Measurements from ENCODE around the gene COMMD3. TPM values are rescaled to one million over a fixed set of nuclear protein-coding genes. Genes with fewer than 3 reads are reported as not detected.

The COMMD3 gene
- total and polyA plus RNA-seq, 2 of the 8 experiments (the other 6 are each of a cell fraction or from before 2014, with no cell fraction given), result 2.3 to 2.7 TPM

GRCh38 chr10:22325272-22326144 lies 9.3 kb downstream of the COMMD3 start (continued):
- TF ChIP-seq CBX5 (IDR thresholded peaks at IDR 0.05; ENCODE audit: low read depth, low read length) (no peak), SP4 (IDR thresholded peaks at IDR 0.05; ENCODE audit: low read length) (no peak), BRCA1 (IDR thresholded peaks at IDR 0.05; ENCODE audit: low read depth, low read length) (no peak), GABPA (IDR thresholded peaks at IDR 0.05; ENCODE audit: borderline replicate concordance, insufficient read depth, low read length) (peak; percentile 61; the same call in 1 of the 2 replicates), HDAC2 (IDR thresholded peaks at IDR 0.05; ENCODE audit: borderline replicate concordance in 1 of 2, low read depth in 2 of 2, low read length in 2 of 2) (peak; percentile 67 to 83; a peak in 1 of 4 replicates), SIN3A (conservative IDR thresholded peaks at IDR 0.05 in 1 of 2, IDR thresholded peaks at IDR 0.05 in 1 of 2; ENCODE audit: low read depth in 1 of 2, low read length in 2 of 2) (peak; percentile 67 to 77; a peak in 1 of 4 replicates), USF2 (IDR thresholded peaks at IDR 0.05; ENCODE audit: low read length) (no peak), CBX8 (IDR thresholded peaks at IDR 0.05; ENCODE audit: borderline replicate concordance, low read depth, low read length) (no peak), YY1 (IDR thresholded peaks at IDR 0.05; ENCODE audit: low read depth, low read length) (no peak), POU5F1 (IDR thresholded peaks at IDR 0.05; ENCODE audit: low read depth, low read length) (no peak), RAD21 (IDR thresholded peaks at IDR 0.05 in 1 of 2, conservative IDR thresholded peaks at IDR 0.05 in 1 of 2; ENCODE audit: low read depth in 2 of 2, low read length in 2 of 2) (peak; percentile 8 to 12; a peak in 2 of 4 replicates), CHD2 (IDR thresholded peaks at IDR 0.05; ENCODE audit: low read length) (no peak), EZH2 (IDR thresholded peaks at IDR 0.05; ENCODE audit: low read depth, low read length, severe bottlenecking) (no peak), ZNF274 (IDR thresholded peaks at IDR 0.05; ENCODE audit: borderline replicate concordance, extremely low read depth, low read length) (no peak), SP2 (IDR thresholded peaks at IDR 0.05; ENCODE audit: low read length) (no peak), SIRT6 (IDR thresholded peaks at IDR 0.05; ENCODE audit: low read length) (no peak), FOSL1 (IDR thresholded peaks at IDR 0.05; ENCODE audit: insufficient read depth, low read depth, low read length) (no peak), CHD1 (IDR thresholded peaks at IDR 0.05; ENCODE audit: low read depth, low read length) (no peak)

All from H1 (cell line).